HUES64 (cell line): ENCODE measurements around the gene TEPSIN.

Experiments used
- H3K27ac ChIP-seq: 2 replicates; pipeline ENCODE4 v1.7.0; 2013; ENCODE audit warnings: low read depth, low read length, inconsistent platforms
- H3K27me3 ChIP-seq: 2 replicates; pipeline ENCODE4 v1.6.1; 2013; ENCODE audit warnings: mild to moderate bottlenecking, low read length; ENCODE audit not compliant: insufficient read depth
- H3K36me3 ChIP-seq: 2 replicates; pipeline ENCODE4 v1.6.1; 2013; ENCODE audit warnings: mild to moderate bottlenecking, low read length; ENCODE audit not compliant: insufficient read depth
- H3K4me1 ChIP-seq: 2 replicates; pipeline ENCODE4 v1.6.1; 2013; ENCODE audit warnings: mild to moderate bottlenecking, low read length, moderate library complexity; ENCODE audit not compliant: insufficient read depth
- H3K4me3 ChIP-seq: 2 replicates; pipeline ENCODE4 v1.5.1; 2013; ENCODE audit warnings: mild to moderate bottlenecking, low read length, moderate library complexity
- H3K9ac ChIP-seq: 2 replicates; pipeline ENCODE4 v1.6.1; 2013; ENCODE audit warnings: mild to moderate bottlenecking, low read depth, low read length
- H3K9me3 ChIP-seq: 2 replicates; pipeline ENCODE4 v1.6.1; 2013; ENCODE audit warnings: low read depth, low read length; ENCODE audit not compliant: insufficient read depth
- WGBS: fragments of 150-250, 120-280 bp; methylation state at CpG from one replicate; pipeline ENCODE4 v1.1.7; 2013; ENCODE audit warnings: missing lambda C conversion rate; 5-methylcytosine and 5-hydroxymethylcytosine counted together

Gene TEPSIN

GRCh38 chr17:81194225-81194760 lies 44.6 kb downstream of the TEPSIN start:
- no peak overlapping the region for H3K27ac ChIP-seq
- peaks cover 47% of the 10 kb centered on the region for H3K36me3 ChIP-seq

GRCh38 chr17:81193470-81194224 lies 45.2 kb downstream of the TEPSIN start:
- Histone ChIP-seq H3K36me3 (peaks cover 45% of the 10 kb centered on the region), H3K9me3 (no peaks in the 10 kb centered on the region), H3K27ac (no peak overlapping the region), H3K4me1 (no peaks in the 10 kb centered on the region), H3K27me3 (no peaks in the 10 kb centered on the region), H3K9ac (no peak overlapping the region), H3K4me3 (no peak overlapping the region)
- WGBS = 93% methylated on average over 38 of the region's 38 CpGs

More at GRCh38 chr17:81194225-81194760, 44.6 kb downstream of the TEPSIN start:
- no peaks in the 10 kb centered on the region for H3K9me3 ChIP-seq
- 96% methylated on average over 21 of the region's 21 CpGs for WGBS
- no peaks in the 10 kb centered on the region for H3K27me3 ChIP-seq
- no peaks in the 10 kb centered on the region for H3K4me1 ChIP-seq
- no peak overlapping the region for H3K4me3 ChIP-seq
- H3K9ac ChIP-seq = no peak overlapping the region

- 91% methylated on average over 17 of the region's 17 CpGs for WGBS
- peaks cover 41% of the 10 kb centered on the region for H3K36me3 ChIP-seq
Measured at GRCh38 chr17:81193051-81193410, 45.8 kb downstream of the TEPSIN start.

GRCh38 chr17:81192386-81193050 lies 46.3 kb downstream of the TEPSIN start:
- H3K4me3 ChIP-seq = no peak overlapping the region
- no peaks in the 10 kb centered on the region for H3K27me3 ChIP-seq
- no peaks in the 10 kb centered on the region for H3K9me3 ChIP-seq
- no peak overlapping the region for H3K27ac ChIP-seq
- peaks cover 36% of the 10 kb centered on the region for H3K36me3 ChIP-seq
- H3K9ac ChIP-seq = no peak overlapping the region
- 83% methylated on average over 31 of the region's 34 CpGs for WGBS
- no peaks in the 10 kb centered on the region for H3K4me1 ChIP-seq

More at GRCh38 chr17:81193051-81193410, 45.8 kb downstream of the TEPSIN start:
- H3K9ac ChIP-seq = no peak overlapping the region
- no peak overlapping the region for H3K27ac ChIP-seq
- no peak overlapping the region for H3K4me3 ChIP-seq
- no peaks in the 10 kb centered on the region for H3K4me1 ChIP-seq
- no peaks in the 10 kb centered on the region for H3K27me3 ChIP-seq
- H3K9me3 ChIP-seq = no peaks in the 10 kb centered on the region

- Histone ChIP-seq H3K9ac (no peak overlapping the region), H3K27me3 (no peaks in the 10 kb centered on the region), H3K9me3 (no peaks in the 10 kb centered on the region), H3K36me3 (peaks cover 32% of the 10 kb centered on the region), H3K27ac (no peak overlapping the region), H3K4me3 (no peak overlapping the region), H3K4me1 (no peaks in the 10 kb centered on the region)
- WGBS = 94% methylated on average over 14 of the region's 14 CpGs
Measured at GRCh38 chr17:81191646-81192045, 47.2 kb downstream of the TEPSIN start.

GRCh38 chr17:81191116-81191515 lies 47.7 kb downstream of the TEPSIN start:
- H3K4me3 ChIP-seq = no peak overlapping the region
- no peaks in the 10 kb centered on the region for H3K27me3 ChIP-seq
- H3K9me3 ChIP-seq = no peaks in the 10 kb centered on the region
- H3K9ac ChIP-seq = no peak overlapping the region
- 89% methylated on average over 20 of the region's 20 CpGs for WGBS
- H3K4me1 ChIP-seq = no peaks in the 10 kb centered on the region
- no peak overlapping the region for H3K27ac ChIP-seq
- H3K36me3 ChIP-seq = peaks cover 32% of the 10 kb centered on the region

GRCh38 chr17:81190591-81190990 lies 48.3 kb downstream of the TEPSIN start:
- no peak overlapping the region for H3K9ac ChIP-seq
- H3K9me3 ChIP-seq = no peaks in the 10 kb centered on the region
- H3K27me3 ChIP-seq = no peaks in the 10 kb centered on the region
- H3K27ac ChIP-seq = no peak overlapping the region
- H3K4me3 ChIP-seq = no peak overlapping the region
- H3K36me3 ChIP-seq = peaks cover 29% of the 10 kb centered on the region
- WGBS = 96% methylated on average over 28 of the region's 28 CpGs
- no peaks in the 10 kb centered on the region for H3K4me1 ChIP-seq

- no peak overlapping the region for H3K9ac ChIP-seq
Measured at GRCh38 chr17:81189670-81190530, 49.0 kb downstream of the TEPSIN start.

GRCh38 chr17:81189016-81189415 lies 49.8 kb downstream of the TEPSIN start:
- Histone ChIP-seq H3K27ac (no peak overlapping the region), H3K9me3 (no peaks in the 10 kb centered on the region), H3K4me1 (no peaks in the 10 kb centered on the region), H3K9ac (no peak overlapping the region), H3K27me3 (no peaks in the 10 kb centered on the region), H3K36me3 (peaks cover 17% of the 10 kb centered on the region), H3K4me3 (no peak overlapping the region)
- 93% methylated on average over 7 of the region's 7 CpGs for WGBS

More at GRCh38 chr17:81189670-81190530, 49.0 kb downstream of the TEPSIN start:
- Histone ChIP-seq H3K9me3 (no peaks in the 10 kb centered on the region), H3K4me3 (no peak overlapping the region), H3K4me1 (no peaks in the 10 kb centered on the region), H3K27me3 (no peaks in the 10 kb centered on the region), H3K36me3 (peaks cover 23% of the 10 kb centered on the region), H3K27ac (no peak overlapping the region)
- WGBS = 93% methylated on average over 27 of the region's 27 CpGs

- H3K27ac ChIP-seq = no peak overlapping the region
- H3K4me3 ChIP-seq = no peak overlapping the region
- H3K27me3 ChIP-seq = no peaks in the 10 kb centered on the region
- no peak overlapping the region for H3K9ac ChIP-seq
- H3K4me1 ChIP-seq = no peaks in the 10 kb centered on the region
- 97% methylated on average over 12 of the region's 12 CpGs for WGBS
- no peaks in the 10 kb centered on the region for H3K9me3 ChIP-seq
- H3K36me3 ChIP-seq = peaks cover 17% of the 10 kb centered on the region
Measured at GRCh38 chr17:81188491-81188840, 50.4 kb downstream of the TEPSIN start.
